Hepatocyte (in vitro differentiated cells): ENCODE results near the gene ARL15. TPM values are rescaled to one million over a fixed set of nuclear protein-coding genes. Genes with fewer than 3 reads are reported as not detected.

Experiments used
- DNase-seq: peaks from one replicate; pipeline ENCODE4 v3.0.0-alpha.2; 2016; ENCODE audit warnings: low spot score
- H2AFZ ChIP-seq: fragments of 200-600 bp; sonication (generic); 2 replicates; pipeline ENCODE4 v1.6.0; 2016; ENCODE audit warnings: antibody characterized with exemption, mild to moderate bottlenecking
- H3K27ac ChIP-seq: fragments of 200-600 bp; sonication (generic); 2 replicates; pipeline ENCODE4 v1.5.1; 2016; ENCODE audit warnings: mild to moderate bottlenecking
- H3K27me3 ChIP-seq: fragments of 200-600 bp; sonication (generic); 2 replicates; pipeline ENCODE4 v1.6.1; 2016
- H3K36me3 ChIP-seq: fragments of 200-600 bp; sonication (generic); replicated peaks from 2 replicates; pipeline ENCODE4 v1.5.1; 2016; ENCODE audit warnings: low read depth; ENCODE audit not compliant: insufficient read depth
- H3K4me1 ChIP-seq: fragments of 200-600 bp; sonication (generic); 2 replicates; pipeline ENCODE4 v1.5.1; 2016; ENCODE audit warnings: mild to moderate bottlenecking, moderate library complexity; ENCODE audit not compliant: insufficient read depth
- H3K4me2 ChIP-seq: fragments of 200-600 bp; sonication (generic); 2 replicates; pipeline ENCODE4 v1.6.0; 2016
- H3K4me3 ChIP-seq: fragments of 200-600 bp; sonication (generic); 2 replicates; pipeline ENCODE4 v1.5.1; 2016; ENCODE audit warnings: mild to moderate bottlenecking
- H3K79me2 ChIP-seq: fragments of 200-600 bp; sonication (generic); 2 replicates; pipeline ENCODE4 v1.6.0; 2017; ENCODE audit warnings: mild to moderate bottlenecking
- H3K9me2 ChIP-seq: fragments of 200-600 bp; sonication (generic); replicated peaks from 2 replicates; pipeline ENCODE4 v1.6.0; 2017; ENCODE audit warnings: mild to moderate bottlenecking; ENCODE audit not compliant: insufficient read depth
- H3K9me3 ChIP-seq: fragments of 200-600 bp; sonication (generic); 2 replicates; pipeline ENCODE4 v1.5.1; 2016; ENCODE audit warnings: low read depth, mild to moderate bottlenecking
- H4K20me1 ChIP-seq: fragments of 200-600 bp; sonication (generic); 2 replicates; pipeline ENCODE4 v1.6.0; 2016; ENCODE audit warnings: mild to moderate bottlenecking; ENCODE audit not compliant: insufficient read depth, poor library complexity, severe bottlenecking
- CTCF ChIP-seq: fragments of 200-600 bp; sonication (generic); IDR thresholded peaks from 2 replicates; pipeline ENCODE4 v1.5.1; 2016; ENCODE audit warnings: antibody characterized with exemption, mild to moderate bottlenecking; ENCODE audit not compliant: poor library complexity
- EZH2 ChIP-seq: fragments of 200-600 bp; sonication (generic); IDR thresholded peaks from 2 replicates; pipeline ENCODE4 v1.6.1; 2016; ENCODE audit warnings: antibody characterized with exemption, mild to moderate bottlenecking, borderline replicate concordance
- EZH2phosphoT487 ChIP-seq: fragments of 200-600 bp; sonication (generic); IDR thresholded peaks from one replicate; pipeline ENCODE4 v1.6.1; 2018; ENCODE audit warnings: antibody characterized with exemption, mild to moderate bottlenecking, low read depth, moderate library complexity; ENCODE audit not compliant: unreplicated experiment, severe bottlenecking
- WGBS: methylation state at CpG from one replicate; pipeline ENCODE4 v1.1.6; 2016; ENCODE audit warnings: low lambda C conversion rate; ENCODE audit errors: missing lambda C conversion rate; 5-methylcytosine and 5-hydroxymethylcytosine counted together
- polyA plus RNA-seq: library from polyadenylated mRNA; unstranded; fragments of >200 nt; fragmentation: Nextera tagmentation; extraction: Ambion mirVana; gene quantifications from 2 replicates; pipeline ENCODE4 v1.2.1, GENCODE V29; 2016
- total RNA-seq: library from RNA; depleted of rRNA; stranded (reverse); fragments of >200 nt; gene quantifications from 2 replicates; pipeline ENCODE4 v1.2.3, GENCODE V29; 2014

Gene ARL15
- total and polyA plus RNA-seq, 2 experiments from 2014 or later: 13.3 to 66.3 TPM

DNA sequence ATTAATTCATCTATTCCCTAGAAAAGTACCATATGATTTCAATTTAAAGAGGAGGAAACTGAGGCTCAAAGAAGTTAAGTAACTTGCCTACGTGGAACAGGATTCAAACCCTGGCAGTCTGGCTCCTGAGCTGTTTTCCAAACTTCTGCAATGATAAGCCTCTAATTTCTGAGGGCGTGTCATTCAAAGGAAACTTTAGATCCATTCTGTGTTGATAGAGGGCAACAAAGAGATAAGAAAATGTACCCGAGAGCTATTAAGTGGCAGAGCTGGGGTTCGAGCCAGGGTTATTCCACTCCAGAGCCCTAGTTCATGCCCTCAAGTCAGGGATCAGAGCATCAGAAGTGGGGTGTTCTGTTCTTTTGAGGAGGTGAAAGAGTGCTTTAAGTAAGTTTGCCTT lies 131.4 kb downstream of the ARL15 start:
- Histone ChIP-seq H3K9me3 (no peaks in the 10 kb centered on the region), H3K4me2 (no peak overlapping the region), H3K4me3 (no peak overlapping the region), H2AFZ (no peak overlapping the region), H3K9me2 (no peaks in the 10 kb centered on the region), H3K27ac (no peak overlapping the region), H4K20me1 (no peaks in the 10 kb centered on the region), H3K27me3 (no peaks in the 10 kb centered on the region), H3K36me3 (no peaks in the 10 kb centered on the region), H3K79me2 (peaks cover 29% of the 10 kb centered on the region), H3K4me1 (peaks cover 9% of the 10 kb centered on the region)
- TF ChIP-seq EZH2phosphoT487 (no peak), EZH2 (no peak), CTCF (no peak)
- no peak for DNase-seq
- WGBS: 47% methylated on average over 4 of the region's 4 CpGs

GRCh38 chr5:54178207-54178606 lies 132.2 kb downstream of the ARL15 start:
- H3K79me2 ChIP-seq: peaks cover 29% of the 10 kb centered on the region
- no peaks in the 10 kb centered on the region for H3K36me3 ChIP-seq
- H3K9me2 ChIP-seq: no peaks in the 10 kb centered on the region
- no peak overlapping the region for H3K4me2 ChIP-seq
- no peaks in the 10 kb centered on the region for H3K9me3 ChIP-seq
- peaks cover 9% of the 10 kb centered on the region for H3K4me1 ChIP-seq
- no peak overlapping the region for H3K27ac ChIP-seq
- no peak for DNase-seq
- no peaks in the 10 kb centered on the region for H4K20me1 ChIP-seq
- TF ChIP-seq CTCF (no peak), EZH2phosphoT487 (no peak), EZH2 (no peak)
- no peak overlapping the region for H2AFZ ChIP-seq
- WGBS: 95% methylated on average over 5 of the region's 5 CpGs
- no peaks in the 10 kb centered on the region for H3K27me3 ChIP-seq
- no peak overlapping the region for H3K4me3 ChIP-seq

- Histone ChIP-seq H3K9me2 (no peaks in the 10 kb centered on the region), H3K4me1 (peaks cover 9% of the 10 kb centered on the region), H3K79me2 (peaks cover 29% of the 10 kb centered on the region), H3K27ac (no peak overlapping the region), H3K9me3 (no peaks in the 10 kb centered on the region), H4K20me1 (no peaks in the 10 kb centered on the region), H3K36me3 (no peaks in the 10 kb centered on the region), H3K4me2 (no peak overlapping the region), H2AFZ (no peak overlapping the region), H3K27me3 (no peaks in the 10 kb centered on the region), H3K4me3 (no peak overlapping the region)
- TF ChIP-seq EZH2: no peak
- TF ChIP-seq CTCF: no peak
- no peak for TF ChIP-seq EZH2phosphoT487
- DNase-seq: no peak
- 93% methylated on average over 2 of the region's 2 CpGs for WGBS
These were observed 133.3 kb downstream of the ARL15 start for GRCh38 chr5:54177058-54177457.
